Psoas muscle (tissue), 8 donors: ENCODE results near the gene LDAH. TPM values are rescaled to one million over a fixed set of nuclear protein-coding genes. Genes with fewer than 3 reads are reported as not detected.

Source experiments
- ATAC-seq, 4 donors: fragments of 200-7000 bp; cut with Tn5 transposase; one replicate each; pipeline ENCODE4 v1.9.1; 2020; ENCODE audit warnings: moderate library complexity in 3 of 4, mild to moderate bottlenecking in 2 of 4
- DNase-seq, 2 donors: peaks; one replicate each; pipeline ENCODE4 v3.0.0-alpha.2; 2020
- H3K27ac ChIP-seq: fragments of 200-600 bp; one replicate; pipeline ENCODE4 v1.8.0; 2022
- H3K27me3 ChIP-seq, 3 donors: fragments of 200-600 bp in 1 of 3; one replicate each; pipeline versions ENCODE4 v1.6.1 to v1.8.0; 2013 to 2022; ENCODE audit warnings: low read length in 2 of 3, mild to moderate bottlenecking in 2 of 3, moderate library complexity in 1 of 3; ENCODE audit not compliant: insufficient read depth in 3 of 3
- H3K36me3 ChIP-seq, 2 donors: fragments of 200-600 bp in 1 of 2; one replicate each; pipeline versions ENCODE4 v1.6.1 to v1.8.0; 2013 to 2022; ENCODE audit warnings: low read depth in 1 of 2, mild to moderate bottlenecking in 1 of 2, moderate library complexity in 1 of 2; ENCODE audit not compliant: insufficient read depth in 1 of 2
- H3K4me1 ChIP-seq: fragments of 200-600 bp; one replicate; pipeline ENCODE4 v1.8.0; 2022
- H3K4me3 ChIP-seq: fragments of 200-600 bp; one replicate; pipeline ENCODE4 v1.8.0; 2022; ENCODE audit warnings: mild to moderate bottlenecking
- H3K9me3 ChIP-seq: fragments of 200-600 bp; one replicate; pipeline ENCODE4 v1.8.0; 2022
- CTCF ChIP-seq: fragments of 200-600 bp; IDR thresholded peaks from one replicate; pipeline ENCODE4 v1.8.0; 2022; ENCODE audit warnings: antibody characterized with exemption
- WGBS, 3 donors: extraction: QIAGEN DNeasy Blood & Tissue Kit; methylation state at CpG; one replicate each; pipeline versions ENCODE4 v1.1.6 to v1.1.7; 2013; 5-methylcytosine and 5-hydroxymethylcytosine counted together
- intact Hi-C, 2 donors: fragments of 100-400 bp; cut with DNase I; formaldehyde crosslinking; loops; one replicate each; pipeline versions ENCODE4 v1.11.0 to v1.14.2; 2022
- polyA plus RNA-seq, 3 donors: library from polyadenylated mRNA; stranded (reverse); fragments of 200-250 nt; gene quantifications; one replicate each; pipeline ENCODE4 v1.2.3, GENCODE V29; 2013
- total RNA-seq, 4 donors: library from RNA; stranded (reverse); fragmentation: NEBNext Ultra II Directional in 2 of 4; extraction: Animal tissue kit (Norgen Biotek cat#: 25700) in 2 of 4; gene quantifications; one replicate each; pipeline versions ENCODE4 v1.2.1 to v1.2.4, GENCODE V29; 2021 to 2023
- donor health status: healthy with polysubstance abuse.
- donor health status: DM: no; HTN: no; CAD: no; lungs with moderate emphysema.
- donor health status: Bipolar disorder and iron deficiency.
- donor health status: healthy.
- donor health status: DM: yes; HTN: yes; CAD: no.
- donor health status: DM: no; HTN: no; CAD: no.
- donor health status: DM: no; HTN: no; CAD: no.
- donor health status: DM: yes; HTN: yes; CAD: no.

Gene LDAH
- total and polyA plus RNA-seq, 7 donors, result 0.56 to 1.9 (median 1.6) TPM

GRCh38 chr2:20666304-20667150, 156.4 kb downstream of the LDAH start, which contains the start of gene GDF7:
GDF7 (plus strand) TSS chr2:20667144; CDS start chr2:20667240, 96 bp downstream.
- H3K27ac ChIP-seq, result no peak within 1 kb of the TSS
- no peaks in the 10 kb centered on the region for H3K9me3 ChIP-seq
- DNase-seq (peak in 1 of 2 donors; percentile 55), ATAC-seq (peak in 3 of 4 donors; percentile 33 to 53 (median 53))
- intact Hi-C loops, result loop anchor here in 1 of 2 donors (10.0 kb wide), 1 partner anchor 378 kb away; the partner anchor contains the start of gene APOB
- peaks cover 4% of the 10 kb centered on the region for H3K4me1 ChIP-seq
- peak within 1 kb of the TSS; percentile 59 for H3K4me3 ChIP-seq
- 1% methylated on average over 41 to 85 of the region's 86 CpGs for WGBS, 3 donors
- H3K36me3 ChIP-seq, result no peaks in the 10 kb centered on the region
- H3K27me3 ChIP-seq, result peaks cover 3 to 96% (median 48%) of the 10 kb centered on the region in 3 donors
- no peak for TF ChIP-seq CTCF

- H3K27ac ChIP-seq, result no peak overlapping the region
- TF ChIP-seq CTCF, result no peak
- no peaks in the 10 kb centered on the region for H3K36me3 ChIP-seq
- intact Hi-C loops, result loop anchor here in 1 of 2 donors (10.0 kb wide), 1 partner anchor 379 kb away; the partner anchor contains the start of gene APOB
- DNase-seq (no peak), ATAC-seq (peak in 1 of 4 donors; percentile 39)
- no peaks in the 10 kb centered on the region for H3K9me3 ChIP-seq
- peak overlapping the region; percentile 59 for H3K4me3 ChIP-seq
- WGBS, 3 donors, result 0 to 1% (median 1%) methylated on average over 29 to 34 of the region's 34 CpGs
- peaks cover 4% of the 10 kb centered on the region for H3K4me1 ChIP-seq
- peaks cover 3 to 91% (median 43%) of the 10 kb centered on the region in 3 donors for H3K27me3 ChIP-seq
Measured at GRCh38 chr2:20666005-20666303, 156.9 kb downstream of the LDAH start.

GRCh38 chr2:20665243-20666004, 157.5 kb downstream of the LDAH start:
- intact Hi-C loops, result loop anchor here in 1 of 2 donors (10.0 kb wide), 1 partner anchor 379 kb away; the partner anchor contains the start of gene APOB
- Histone ChIP-seq H3K27me3 (peaks cover 3 to 85% (median 40%) of the 10 kb centered on the region in 3 donors), H3K27ac (no peak overlapping the region), H3K4me3 (peak overlapping the region; percentile 59), H3K36me3 (no peaks in the 10 kb centered on the region), H3K4me1 (peaks cover 4% of the 10 kb centered on the region), H3K9me3 (no peaks in the 10 kb centered on the region)
- DNase-seq (no peak), ATAC-seq (peak in 1 of 4 donors; percentile 11)
- 3 to 5% (median 4%) methylated on average over 48 to 49 of the region's 49 CpGs for whole genome bisulfite sequencing, 3 donors
- no peak for TF ChIP-seq CTCF

- 23 to 30% (median 27%) methylated on average over 17 of the region's 17 CpGs for WGBS, 3 donors
- intact Hi-C loops, result loop anchor here in 1 of 2 donors (5.0 to 10.0 kb wide), 2 partner anchors 380 to 453 kb away; partner anchors contain the start of gene APOB
- Histone ChIP-seq H3K4me1 (peaks cover 4% of the 10 kb centered on the region), H3K4me3 (no peak overlapping the region), H3K9me3 (no peaks in the 10 kb centered on the region), H3K36me3 (no peaks in the 10 kb centered on the region), H3K27ac (no peak overlapping the region), H3K27me3 (peaks cover 3 to 77% (median 35%) of the 10 kb centered on the region in 3 donors)
- ATAC-seq (no peak), DNase-seq (no peak)
- TF ChIP-seq CTCF, result no peak
Measured at GRCh38 chr2:20664431-20665242, 158.3 kb downstream of the LDAH start.
